ACC112 (cell line): ENCODE data around the gene CLEC16A.

ENCODE experiments used
- H2AFZ ChIP-seq: fragments of 200-600 bp; sonication (generic); one replicate; pipeline ENCODE4 v1.6.0; 2017; ENCODE audit warnings: antibody characterized with exemption, low read length; ENCODE audit not compliant: unreplicated experiment
- H3K27ac ChIP-seq: fragments of 200-600 bp; sonication (generic); 2 replicates; pipeline ENCODE4 v1.5.1; 2014; ENCODE audit warnings: low read depth, mild to moderate bottlenecking, antibody characterized with exemption, low read length, moderate library complexity
- H3K27me3 ChIP-seq: fragments of 200-600 bp; sonication (generic); 2 replicates; pipeline ENCODE4 v1.6.1; 2014; ENCODE audit warnings: mild to moderate bottlenecking, antibody characterized with exemption, low read length, moderate library complexity, mixed read lengths; ENCODE audit not compliant: insufficient read depth
- H3K36me3 ChIP-seq: fragments of 200-600 bp; sonication (generic); 2 replicates; pipeline ENCODE4 v1.6.1; 2016; ENCODE audit warnings: mild to moderate bottlenecking, antibody characterized with exemption, low read length, moderate library complexity, mixed read lengths; ENCODE audit not compliant: insufficient read depth
- H3K4me1 ChIP-seq: fragments of 200-600 bp; sonication (generic); one replicate; pipeline ENCODE4 v1.6.1; 2016; ENCODE audit warnings: low read length, mixed read lengths; ENCODE audit not compliant: insufficient read depth, unreplicated experiment, control insufficient read depth
- H3K4me3 ChIP-seq: fragments of 200-600 bp; sonication (generic); 2 replicates; pipeline ENCODE4 v1.5.1; 2014; ENCODE audit warnings: mild to moderate bottlenecking, low read depth, low read length
- H3K79me2 ChIP-seq: fragments of 200-600 bp; sonication (generic); one replicate; pipeline ENCODE4 v1.6.0; 2016; ENCODE audit warnings: low read length; ENCODE audit not compliant: control insufficient read depth, unreplicated experiment, insufficient read depth

CLEC16A gene

DNA sequence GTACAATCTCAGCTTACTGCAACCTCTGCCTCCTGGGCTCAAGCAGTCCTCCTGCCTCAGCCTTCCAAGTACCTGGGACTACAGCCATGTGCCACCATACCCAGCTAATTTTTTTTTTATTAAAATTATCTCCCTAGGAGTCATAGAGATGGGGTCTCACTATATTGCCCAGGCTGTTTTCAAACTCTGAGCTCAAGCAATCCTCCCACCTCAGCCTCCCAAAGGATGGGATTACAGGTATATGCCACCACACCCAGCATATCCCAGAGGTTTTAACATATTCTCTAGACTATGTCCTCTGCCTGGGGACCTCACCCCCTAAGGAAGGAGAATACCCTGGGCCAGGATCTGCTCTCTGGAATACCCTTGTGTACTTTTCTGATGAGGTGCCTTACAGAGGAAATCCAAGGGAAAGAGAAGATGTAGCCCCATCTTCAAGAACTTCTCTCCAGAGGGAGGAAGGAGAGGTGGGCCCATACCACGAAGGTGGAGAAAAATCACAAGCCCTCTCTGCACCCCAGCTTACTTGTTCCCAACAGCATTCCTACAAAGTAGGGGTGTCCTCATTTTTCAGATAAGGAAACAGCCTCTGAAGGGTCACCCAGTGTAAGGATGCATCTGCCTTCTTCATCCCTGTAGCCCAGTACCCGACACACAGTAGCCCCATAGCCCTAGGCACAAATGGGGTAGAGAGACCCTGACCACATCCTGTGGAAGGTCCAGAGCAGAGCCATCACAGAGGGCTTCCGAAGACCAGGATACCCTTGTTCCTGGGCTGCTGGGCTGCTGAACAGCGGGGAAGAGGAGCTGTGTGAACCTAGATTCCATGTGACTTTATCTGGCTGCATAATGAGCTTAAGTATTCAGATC is 160.0 kb downstream of the CLEC16A start:
- Histone ChIP-seq H3K4me1 (peaks cover 39% of the 10 kb centered on the region), H3K36me3 (no peaks in the 10 kb centered on the region), H3K27ac (peak overlapping the region; percentile 56), H3K4me3 (no peak overlapping the region), H3K79me2 (no peaks in the 10 kb centered on the region), H2AFZ (no peak overlapping the region), H3K27me3 (no peaks in the 10 kb centered on the region)

DNA sequence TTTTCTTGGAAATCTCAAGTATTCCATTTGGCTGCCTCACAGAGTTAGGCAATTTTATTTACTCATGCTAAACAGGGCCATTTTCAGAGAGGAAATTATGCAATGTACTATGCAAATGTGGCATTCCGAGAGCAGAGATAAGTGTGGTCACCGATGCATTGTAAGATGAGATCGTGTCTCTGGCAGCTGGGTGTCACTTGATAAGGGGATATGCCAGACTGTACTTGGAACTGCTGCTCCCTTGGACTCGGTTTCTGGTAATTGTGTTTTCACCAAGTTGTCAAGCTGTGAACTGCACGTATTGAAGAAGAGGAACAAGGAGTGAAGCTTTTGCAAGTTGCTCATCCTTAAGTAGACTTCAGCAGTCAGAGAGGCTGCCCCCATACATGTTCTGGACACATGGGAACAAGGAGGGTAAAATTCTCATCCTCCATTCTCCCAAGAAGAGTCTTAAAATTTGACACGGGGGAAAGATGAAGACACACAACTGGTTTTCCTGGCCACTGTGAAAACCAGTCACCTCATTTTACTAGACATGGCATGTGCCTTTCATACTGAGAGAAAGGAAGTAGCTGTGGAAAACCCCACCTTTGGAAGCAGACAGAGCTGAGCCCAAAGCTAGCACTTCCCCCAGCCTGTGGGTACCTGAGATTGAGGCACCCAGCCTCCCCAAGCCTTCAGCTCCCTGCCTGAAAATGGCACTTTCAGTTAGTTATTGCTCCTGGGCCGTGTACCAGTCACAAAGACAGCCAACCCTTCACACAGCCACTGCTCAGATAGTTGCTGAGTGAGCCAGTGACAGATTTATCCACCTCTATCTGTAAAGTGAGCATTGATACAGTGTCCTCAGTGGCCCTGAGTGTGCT is 160.9 kb downstream of the CLEC16A start:
- no peaks in the 10 kb centered on the region for H3K36me3 ChIP-seq
- no peaks in the 10 kb centered on the region for H3K27me3 ChIP-seq
- no peaks in the 10 kb centered on the region for H3K79me2 ChIP-seq
- H3K27ac ChIP-seq: peak overlapping the region; percentile 56
- H3K4me3 ChIP-seq: no peak overlapping the region
- H2AFZ ChIP-seq: no peak overlapping the region
- H3K4me1 ChIP-seq: peaks cover 30% of the 10 kb centered on the region

DNA sequence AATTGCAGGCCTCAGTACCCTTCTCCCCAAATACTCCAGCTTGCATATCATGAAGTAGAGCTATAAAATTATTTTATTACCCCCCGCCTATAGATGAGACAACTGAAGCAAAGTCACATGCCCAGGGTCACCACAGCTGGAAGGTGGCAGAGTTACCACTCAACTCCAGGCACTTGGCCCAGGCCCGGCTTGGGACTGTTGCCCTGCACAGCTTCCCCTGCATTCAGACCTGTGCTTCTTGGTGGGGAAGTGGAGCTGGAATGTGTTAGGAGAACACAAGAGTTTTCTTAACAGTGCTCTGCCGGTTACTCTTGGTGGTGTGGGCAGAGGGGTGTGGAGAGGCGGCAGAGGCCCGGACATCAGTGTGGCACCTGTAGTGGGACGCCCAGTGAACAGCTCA is 162.4 kb downstream of the CLEC16A start:
- H2AFZ ChIP-seq: no peak overlapping the region
- H3K27ac ChIP-seq: no peak overlapping the region
- no peak overlapping the region for H3K4me3 ChIP-seq
- H3K27me3 ChIP-seq: no peaks in the 10 kb centered on the region
- H3K36me3 ChIP-seq: no peaks in the 10 kb centered on the region
- no peaks in the 10 kb centered on the region for H3K79me2 ChIP-seq
- H3K4me1 ChIP-seq: peaks cover 18% of the 10 kb centered on the region

DNA sequence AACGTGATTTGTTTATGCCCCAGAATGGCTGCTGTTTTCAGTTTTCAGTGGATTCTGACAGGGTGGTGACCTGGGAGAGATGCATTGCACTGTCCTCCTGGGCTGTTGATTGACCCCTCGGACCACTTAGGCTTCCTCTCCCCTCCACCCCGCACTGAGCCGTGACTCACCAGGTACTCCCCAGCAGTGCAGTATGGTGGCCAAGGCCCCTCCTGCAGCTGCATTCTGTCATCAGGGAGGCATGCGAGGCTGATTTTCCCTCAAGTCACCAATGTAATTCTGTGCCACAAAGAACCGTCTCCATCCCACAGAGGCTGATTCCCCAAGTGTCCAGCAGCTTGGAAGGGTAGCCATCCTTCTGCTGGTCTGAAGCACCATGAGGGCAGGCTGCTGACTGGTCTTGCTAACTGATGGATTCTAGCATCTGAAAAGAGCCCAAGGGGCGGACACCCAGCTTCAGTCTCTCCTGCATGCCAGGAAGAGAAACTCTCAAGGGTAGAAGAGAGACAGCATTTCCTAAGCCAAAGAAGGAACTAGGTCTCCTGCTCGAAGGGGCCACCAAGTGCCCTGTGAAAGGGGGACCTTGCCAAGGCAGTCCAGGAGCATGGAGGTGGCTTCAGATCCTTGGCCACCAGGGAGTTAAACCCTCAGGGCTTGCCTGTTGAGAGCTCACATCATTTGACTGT is 163.6 kb downstream of the CLEC16A start:
- no peaks in the 10 kb centered on the region for H3K27me3 ChIP-seq
- H3K27ac ChIP-seq: no peak overlapping the region
- peaks cover 18% of the 10 kb centered on the region for H3K4me1 ChIP-seq
- no peak overlapping the region for H2AFZ ChIP-seq
- no peaks in the 10 kb centered on the region for H3K79me2 ChIP-seq
- H3K36me3 ChIP-seq: no peaks in the 10 kb centered on the region
- no peak overlapping the region for H3K4me3 ChIP-seq

DNA sequence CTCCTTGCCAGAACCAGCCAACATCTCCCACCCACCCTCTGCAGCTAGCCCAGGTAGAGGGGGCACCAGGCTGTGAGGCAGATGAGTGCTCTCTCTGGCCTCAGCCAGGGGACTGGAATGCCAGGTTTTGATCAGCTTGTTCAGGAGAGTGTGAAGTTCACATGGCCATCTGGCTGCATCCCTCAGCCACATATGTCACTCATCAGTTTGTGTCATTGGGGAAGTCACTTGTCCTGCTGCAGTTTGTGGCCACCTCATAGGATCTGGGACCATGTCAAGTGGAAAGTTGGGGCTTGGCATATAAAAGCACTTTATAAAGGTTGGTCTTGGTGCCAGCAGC is 164.1 kb downstream of the CLEC16A start:
- H3K4me3 ChIP-seq: no peak overlapping the region
- H3K36me3 ChIP-seq: no peaks in the 10 kb centered on the region
- H3K4me1 ChIP-seq: peaks cover 22% of the 10 kb centered on the region
- H2AFZ ChIP-seq: no peak overlapping the region
- no peaks in the 10 kb centered on the region for H3K27me3 ChIP-seq
- H3K27ac ChIP-seq: no peak overlapping the region
- no peaks in the 10 kb centered on the region for H3K79me2 ChIP-seq

DNA sequence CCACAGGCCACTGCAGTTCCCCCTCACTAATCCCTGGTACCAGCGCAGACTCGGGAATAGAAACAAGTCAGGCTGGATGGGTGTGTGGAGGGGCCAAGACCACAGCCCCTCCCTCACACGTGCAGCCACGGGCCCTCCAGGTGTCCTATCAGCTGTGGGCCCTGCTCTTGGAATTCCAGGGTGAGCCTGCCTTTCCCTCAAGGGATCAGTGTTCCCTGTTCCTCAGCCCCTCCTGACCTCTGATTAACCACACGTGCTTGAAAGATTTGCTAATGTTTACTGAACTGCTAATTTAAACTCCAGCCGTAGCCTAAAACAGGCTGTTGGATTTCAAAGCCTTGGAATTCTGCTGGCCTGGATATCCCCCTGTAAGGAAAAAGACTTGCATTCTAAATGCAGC is 165.2 kb downstream of the CLEC16A start:
- H3K27me3 ChIP-seq: no peaks in the 10 kb centered on the region
- H3K27ac ChIP-seq: no peak overlapping the region
- no peaks in the 10 kb centered on the region for H3K79me2 ChIP-seq
- peaks cover 24% of the 10 kb centered on the region for H3K4me1 ChIP-seq
- no peak overlapping the region for H3K4me3 ChIP-seq
- H2AFZ ChIP-seq: no peak overlapping the region
- no peaks in the 10 kb centered on the region for H3K36me3 ChIP-seq

DNA sequence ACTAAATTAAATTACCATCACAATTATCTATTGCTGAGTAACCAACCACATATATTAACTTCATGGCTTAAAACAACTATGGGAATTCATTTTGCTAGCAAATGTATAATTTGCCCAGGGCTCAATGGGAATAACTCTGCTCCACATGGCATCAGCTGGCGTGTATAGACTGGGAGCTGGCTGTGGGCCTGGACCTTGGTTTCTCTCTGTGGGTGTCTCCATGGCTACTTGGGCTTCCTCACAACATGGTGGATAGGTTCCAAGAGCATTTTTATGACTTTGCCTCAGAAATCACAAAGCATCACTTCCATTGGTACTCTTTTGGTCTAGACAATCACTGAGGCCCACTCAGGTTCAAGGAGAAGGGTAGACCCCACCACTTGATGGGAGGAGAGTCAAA is 166.8 kb downstream of the CLEC16A start:
- Histone ChIP-seq H2AFZ (no peak overlapping the region), H3K27ac (no peak overlapping the region), H3K27me3 (no peaks in the 10 kb centered on the region), H3K4me3 (no peak overlapping the region), H3K4me1 (peaks cover 19% of the 10 kb centered on the region), H3K79me2 (no peaks in the 10 kb centered on the region), H3K36me3 (no peaks in the 10 kb centered on the region)

DNA sequence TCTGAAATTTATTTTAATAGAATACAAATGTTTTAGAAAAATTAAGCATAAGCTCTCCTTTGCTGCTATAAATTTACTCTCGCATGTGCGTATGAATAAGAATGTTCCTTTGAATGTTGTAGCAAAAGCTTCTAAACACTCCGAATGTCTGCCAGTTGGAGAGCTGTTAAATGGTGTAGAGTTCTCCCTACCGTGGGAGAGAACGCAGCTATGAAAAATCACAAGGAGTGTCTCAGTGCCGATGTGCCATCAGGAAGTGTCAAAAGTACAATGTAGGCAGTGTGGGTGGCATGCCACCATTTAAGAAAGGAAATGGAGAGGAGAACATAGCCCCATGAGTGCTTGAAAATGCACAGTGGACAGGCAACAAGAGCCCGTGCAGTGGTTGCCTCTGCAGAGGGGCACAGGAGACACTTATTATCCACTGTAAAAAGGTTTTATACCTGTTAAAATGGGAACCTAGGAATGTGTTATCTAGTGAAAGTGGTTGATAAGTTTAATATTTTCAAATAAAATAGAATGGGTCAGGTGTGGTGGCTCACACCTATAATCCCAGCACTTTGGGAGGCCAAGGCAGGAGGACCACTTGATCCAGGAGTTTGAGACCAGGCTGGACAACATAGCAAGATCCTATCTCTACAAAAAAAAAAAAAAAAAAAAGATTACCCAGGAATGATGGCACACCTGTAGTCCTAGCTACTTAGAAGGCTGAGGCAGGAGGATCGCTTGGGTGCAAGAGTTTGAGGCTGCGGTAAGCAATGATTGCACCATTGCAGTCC is 167.7 kb downstream of the CLEC16A start:
- Histone ChIP-seq H3K36me3 (no peaks in the 10 kb centered on the region), H3K27me3 (no peaks in the 10 kb centered on the region), H3K27ac (no peak overlapping the region), H3K4me1 (peaks cover 19% of the 10 kb centered on the region), H3K79me2 (no peaks in the 10 kb centered on the region), H2AFZ (no peak overlapping the region), H3K4me3 (no peak overlapping the region)

DNA sequence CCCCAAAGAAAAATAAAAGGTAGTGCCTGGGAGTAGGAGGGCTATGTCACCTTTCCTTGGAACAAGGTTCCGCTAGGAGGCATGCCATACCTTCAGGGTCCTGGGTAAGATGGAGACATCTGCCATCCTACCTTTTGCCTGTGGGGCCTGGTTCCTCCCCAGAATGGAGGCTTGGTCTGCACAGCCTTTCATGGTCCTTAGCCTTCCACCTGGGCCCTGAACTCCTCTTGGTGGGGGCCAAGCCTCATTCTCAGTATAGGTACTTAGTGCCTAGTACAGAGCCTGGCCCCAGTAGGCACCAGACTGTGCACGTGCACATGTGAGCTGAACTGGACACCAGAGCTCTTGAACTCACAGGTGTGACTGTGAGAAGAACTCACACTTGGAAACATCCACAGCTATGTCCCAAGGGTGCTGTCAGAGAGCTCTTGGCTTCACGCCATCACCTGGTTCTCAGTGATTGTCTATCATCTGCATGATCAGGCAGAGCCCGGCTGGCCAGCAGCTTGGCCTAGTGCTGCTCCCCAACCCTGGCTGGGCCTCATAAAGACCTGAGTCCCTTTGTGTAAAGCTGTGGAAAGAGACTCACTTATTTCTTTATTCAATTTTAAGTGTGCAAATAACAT is 168.5 kb downstream of the CLEC16A start:
- Histone ChIP-seq H3K79me2 (no peaks in the 10 kb centered on the region), H3K4me3 (no peak overlapping the region), H3K27ac (no peak overlapping the region), H3K27me3 (no peaks in the 10 kb centered on the region), H3K4me1 (peaks cover 19% of the 10 kb centered on the region), H3K36me3 (no peaks in the 10 kb centered on the region), H2AFZ (no peak overlapping the region)
